Keratinocyte (primary cell): Measurements from ENCODE around the gene ACBD6. TPM values are rescaled to one million over a fixed set of nuclear protein-coding genes. Genes with fewer than 3 reads are reported as not detected.

ENCODE experiments used
- DNase-seq: peaks from one replicate; pipeline ENCODE4 v3.0.0-alpha.2; 2011; ENCODE audit warnings: low read depth, missing footprints, low spot score
- FAIRE-seq: peaks from 2 replicates; lab custom pipeline; 2011; peaks lifted over from hg19 to GRCh38; lab: Jason Lieb, UNC
- H2AFZ ChIP-seq: 2 replicates; pipeline ENCODE4 v1.6.0; 2012; ENCODE audit warnings: low read length, control low read depth, inconsistent platforms; ENCODE audit not compliant: control insufficient read depth
- H3K27ac ChIP-seq: 2 replicates; pipeline ENCODE4 v1.5.1; 2011; ENCODE audit warnings: low read length; ENCODE audit not compliant: control insufficient read depth, insufficient read depth
- H3K27me3 ChIP-seq: 3 replicates; pipeline ENCODE4 v1.6.0; 2011; ENCODE audit warnings: low read length; ENCODE audit not compliant: control insufficient read depth, insufficient read depth; ENCODE audit errors: extremely low read depth
- H3K36me3 ChIP-seq, 2 experiments: 2 replicates in 1 of 2; 3 replicates in 1 of 2; pipeline ENCODE4 v1.5.1; 2011; ENCODE audit warnings: low read length in 2 of 2, mild to moderate bottlenecking in 1 of 2; ENCODE audit not compliant: control insufficient read depth in 2 of 2, insufficient read depth in 2 of 2; ENCODE audit errors: extremely low read depth in 1 of 2
- H3K4me1 ChIP-seq: 3 replicates; pipeline ENCODE4 v1.5.1; 2011; ENCODE audit warnings: low read length; ENCODE audit not compliant: control insufficient read depth, insufficient read depth; ENCODE audit errors: extremely low read depth
- H3K4me2 ChIP-seq: 3 replicates; pipeline ENCODE4 v1.6.0; 2011; ENCODE audit warnings: low read depth, low read length; ENCODE audit not compliant: control insufficient read depth, insufficient read depth; ENCODE audit errors: extremely low read depth
- H3K4me3 ChIP-seq, 3 experiments: fragments of 200-600 bp in 1 of 3; sonication (generic) in 1 of 3; 2 replicates in 2 of 3; 3 replicates in 1 of 3; pipeline ENCODE4 v1.5.1; 2011 to 2016; ENCODE audit warnings: low read length in 3 of 3, mild to moderate bottlenecking in 3 of 3, control low read depth in 2 of 3, inconsistent platforms in 1 of 3, low read depth in 1 of 3, mixed read lengths in 1 of 3, mixed run types in 1 of 3, moderate library complexity in 1 of 3; ENCODE audit not compliant: control insufficient read depth in 2 of 3, insufficient read depth in 2 of 3; ENCODE audit errors: extremely low read depth in 1 of 3
- H3K79me2 ChIP-seq: 2 replicates; pipeline ENCODE4 v1.6.0; 2012; ENCODE audit warnings: low read length; ENCODE audit not compliant: control insufficient read depth, insufficient read depth
- H3K9ac ChIP-seq: 3 replicates; pipeline ENCODE4 v1.6.0; 2011; ENCODE audit warnings: low read length; ENCODE audit not compliant: control insufficient read depth, insufficient read depth; ENCODE audit errors: extremely low read depth
- H3K9me1 ChIP-seq: 3 replicates; pipeline ENCODE4 v1.6.0; 2011; ENCODE audit warnings: low read length; ENCODE audit not compliant: control insufficient read depth, insufficient read depth; ENCODE audit errors: extremely low read depth
- H3K9me3 ChIP-seq: 2 replicates; pipeline ENCODE4 v1.5.1; 2012; ENCODE audit warnings: low read depth, low read length; ENCODE audit not compliant: control insufficient read depth
- H4K20me1 ChIP-seq: 3 replicates; pipeline ENCODE4 v1.6.0; 2011; ENCODE audit warnings: low read length; ENCODE audit not compliant: control insufficient read depth, insufficient read depth; ENCODE audit errors: extremely low read depth
- EZH2 ChIP-seq: IDR thresholded peaks from one replicate; pipeline ENCODE4 v1.6.1; 2012; ENCODE audit warnings: inconsistent platforms, mild to moderate bottlenecking, low read length, moderate library complexity
- dilution Hi-C: fragments of 300-500 bp; cut with MboI; formaldehyde crosslinking; loops from one replicate; pipeline ENCODE4 v1.7.0; 2020; ENCODE audit warnings: low sequenced_read_pairs; ENCODE audit not compliant: extremely low pct_ligation_motif_present
- polyA plus RNA-seq, 5 experiments: library from polyadenylated mRNA; depleted of rRNA in 3 of 5; stranded (reverse) in 3 of 5; stranded (forward) in 1 of 5; unstranded in 1 of 5; fragments of >200 nt; gene quantifications; 1 replicate in 1 of 5; 2 replicates in 3 of 5; 3 replicates in 1 of 5; pipeline versions ENCODE4 v1.2.1 to v1.2.3, GENCODE V29; 2011 to 2012; ENCODE audit warnings: missing spikeins in 2 of 5, low read depth in 1 of 5, low replicate concordance in 1 of 5
- TF ChIP-seq, protein P1 (sequence below), 3 experiments: IDR thresholded peaks in 1 of 3; conservative IDR thresholded peaks in 1 of 3; optimal IDR thresholded peaks in 1 of 3; 2 replicates in 2 of 3; 3 replicates in 1 of 3; pipeline versions ENCODE3 to v1.5.1; 2011; ENCODE audit warnings: low read length in 3 of 3, mild to moderate bottlenecking in 3 of 3, moderate library complexity in 2 of 3, control low read depth in 1 of 3, inconsistent platforms in 1 of 3; ENCODE audit not compliant: insufficient read depth in 2 of 3; ENCODE audit errors: extremely low read depth in 1 of 3

Gene ACBD6
- polyA plus RNA-seq, 1 donor (not counting 4 experiments of a cell fraction or from before 2014, with no cell fraction given): 47.5 TPM

GRCh38 chr1:180288940-180289339 lies 213.4 kb downstream of the ACBD6 start:
- DNase-seq (no peak), FAIRE-seq (no peak)
- Histone ChIP-seq H3K27ac (no peak overlapping the region), H3K9me1 (no peaks in the 10 kb centered on the region), H3K27me3 (no peaks in the 10 kb centered on the region), H3K4me3 (no peak overlapping the region), H3K9ac (no peak overlapping the region), H3K9me3 (no peaks in the 10 kb centered on the region), H3K4me1 (no peaks in the 10 kb centered on the region), H3K36me3 (peaks cover 1 to 10% of the 10 kb centered on the region in 2 experiments), H3K4me2 (no peak overlapping the region), H4K20me1 (no peaks in the 10 kb centered on the region), H2AFZ (no peak overlapping the region), H3K79me2 (no peaks in the 10 kb centered on the region)
- dilution Hi-C loops: no loop called here
- TF ChIP-seq, protein P1, sequence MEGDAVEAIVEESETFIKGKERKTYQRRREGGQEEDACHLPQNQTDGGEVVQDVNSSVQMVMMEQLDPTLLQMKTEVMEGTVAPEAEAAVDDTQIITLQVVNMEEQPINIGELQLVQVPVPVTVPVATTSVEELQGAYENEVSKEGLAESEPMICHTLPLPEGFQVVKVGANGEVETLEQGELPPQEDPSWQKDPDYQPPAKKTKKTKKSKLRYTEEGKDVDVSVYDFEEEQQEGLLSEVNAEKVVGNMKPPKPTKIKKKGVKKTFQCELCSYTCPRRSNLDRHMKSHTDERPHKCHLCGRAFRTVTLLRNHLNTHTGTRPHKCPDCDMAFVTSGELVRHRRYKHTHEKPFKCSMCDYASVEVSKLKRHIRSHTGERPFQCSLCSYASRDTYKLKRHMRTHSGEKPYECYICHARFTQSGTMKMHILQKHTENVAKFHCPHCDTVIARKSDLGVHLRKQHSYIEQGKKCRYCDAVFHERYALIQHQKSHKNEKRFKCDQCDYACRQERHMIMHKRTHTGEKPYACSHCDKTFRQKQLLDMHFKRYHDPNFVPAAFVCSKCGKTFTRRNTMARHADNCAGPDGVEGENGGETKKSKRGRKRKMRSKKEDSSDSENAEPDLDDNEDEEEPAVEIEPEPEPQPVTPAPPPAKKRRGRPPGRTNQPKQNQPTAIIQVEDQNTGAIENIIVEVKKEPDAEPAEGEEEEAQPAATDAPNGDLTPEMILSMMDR (optimal IDR thresholded peaks at IDR 0.05 in 1 of 3, IDR thresholded peaks at IDR 0.05 in 1 of 3, conservative IDR thresholded peaks at IDR 0.05 in 1 of 3; ENCODE audit: extremely low read depth in 1 of 3, insufficient read depth in 2 of 3, low read length in 3 of 3): no peak
- TF ChIP-seq EZH2: no peak

DNA sequence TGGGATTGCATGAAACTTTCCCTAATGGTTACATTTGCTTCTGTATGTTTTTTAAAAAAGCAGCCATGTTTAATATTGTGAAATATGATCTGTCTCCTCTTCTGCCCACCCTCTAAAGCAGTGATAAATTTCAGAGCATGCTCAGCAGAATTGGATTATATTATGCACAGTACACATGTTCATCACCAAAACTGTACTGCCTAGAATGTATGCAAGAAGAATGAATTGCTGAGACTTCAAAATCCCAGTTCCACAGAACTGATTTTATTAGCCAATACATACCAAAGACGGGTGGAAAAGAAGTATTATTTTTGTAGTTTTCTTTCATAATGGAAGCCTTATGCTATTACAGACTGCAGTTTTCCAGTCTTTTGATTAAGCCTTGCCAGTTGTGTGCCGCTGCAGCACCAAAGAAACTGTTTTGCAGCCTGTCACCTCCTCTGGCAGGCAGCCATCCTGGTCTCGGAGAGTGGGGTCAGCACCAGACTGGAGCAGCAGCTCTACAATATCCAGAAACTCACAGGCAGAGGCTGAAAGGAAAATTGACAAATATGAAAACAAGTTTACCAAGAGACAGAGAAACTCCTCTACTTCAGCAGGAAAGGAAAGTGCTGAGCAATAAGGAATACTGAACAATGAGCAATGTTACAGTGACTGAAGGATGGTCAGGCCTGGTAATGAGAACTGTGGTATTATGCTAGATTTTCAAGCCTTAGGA lies 214.2 kb downstream of the ACBD6 start:
- no peaks in the 10 kb centered on the region for H3K79me2 ChIP-seq
- H2AFZ ChIP-seq: no peak overlapping the region
- dilution Hi-C loops: no loop called here
- no peak for FAIRE-seq
- H3K36me3 ChIP-seq: peaks cover 1 to 12% of the 10 kb centered on the region in 2 experiments
- H3K27me3 ChIP-seq: no peaks in the 10 kb centered on the region
- TF ChIP-seq EZH2: no peak
- DNase-seq: no peak
- H3K9me1 ChIP-seq: no peaks in the 10 kb centered on the region
- H3K4me1 ChIP-seq: no peaks in the 10 kb centered on the region
- no peak overlapping the region for H3K4me2 ChIP-seq
- H3K27ac ChIP-seq: no peak overlapping the region
- no peaks in the 10 kb centered on the region for H3K9me3 ChIP-seq
- no peak overlapping the region for H3K9ac ChIP-seq
- H3K4me3 ChIP-seq: no peak overlapping the region
- no peaks in the 10 kb centered on the region for H4K20me1 ChIP-seq
